Testis (tissue), 3 donors: ENCODE measurements around the gene SERPINB7. TPM values are rescaled to one million over a fixed set of nuclear protein-coding genes. Genes with fewer than 3 reads are reported as not detected.

Experiments
- DNase-seq: peaks from one replicate; pipeline ENCODE4 v3.0.0-alpha.2; 2019
- H3K27ac ChIP-seq, 2 donors: fragments of 200-600 bp; sonication (generic); one replicate each; pipeline ENCODE4 v1.5.1; 2019
- H3K27me3 ChIP-seq: fragments of 200-600 bp; sonication (generic); one replicate; pipeline ENCODE4 v1.5.1; 2019
- H3K36me3 ChIP-seq: fragments of 200-600 bp; sonication (generic); one replicate; pipeline ENCODE4 v1.5.1; 2017; ENCODE audit warnings: low read depth; ENCODE audit errors: missing control alignments
- H3K4me1 ChIP-seq: fragments of 200-600 bp; sonication (generic); one replicate; pipeline ENCODE4 v1.5.1; 2019
- H3K4me3 ChIP-seq, 2 donors: fragments of 200-600 bp; sonication (generic); one replicate each; pipeline ENCODE4 v1.5.1; 2017 to 2019
- H3K9me3 ChIP-seq: fragments of 200-600 bp; sonication (generic); one replicate; pipeline ENCODE4 v1.5.1; 2017
- CTCF ChIP-seq, 3 experiments: fragments of 450-650 bp in 2 of 3; fragments of 200-600 bp in 1 of 3; sonication (generic) in 1 of 3; IDR thresholded peaks; one replicate each; pipeline ENCODE4 v1.5.1; 2016 to 2019; ENCODE audit warnings: antibody characterized with exemption in 3 of 3, mild to moderate bottlenecking in 2 of 3, moderate library complexity in 1 of 3
- POLR2A ChIP-seq: fragments of 450-650 bp; IDR thresholded peaks from one replicate; pipeline ENCODE4 v1.6.1; 2017; ENCODE audit warnings: antibody characterized with exemption, mild to moderate bottlenecking, moderate library complexity
- WGBS, 2 donors: methylation state at CpG; one replicate each; pipeline ENCODE4 v1.1.5; 2018; 5-methylcytosine and 5-hydroxymethylcytosine counted together
- intact Hi-C: fragments of 100-400 bp; cut with DNase I; formaldehyde crosslinking; loops from one replicate; pipeline ENCODE4 v1.15.1; 2023; ENCODE audit warnings: low total_unique reads
- polyA plus RNA-seq: library from polyadenylated mRNA; stranded (reverse); fragments of 350-450 nt; fragmentation: Illumina TruSeq; extraction: RNeasy Lipid Tissue Mini Kit (QIAGEN cat#74804); gene quantifications from one replicate; pipeline ENCODE4 v1.2.3, GENCODE V29; 2014; ENCODE audit warnings: low read depth, low replicate concordance; ENCODE audit not compliant: insufficient read depth
- total RNA-seq, 2 donors: library from RNA; depleted of rRNA; stranded (reverse); fragments of >200 nt; gene quantifications; one replicate each; pipeline ENCODE4 v1.2.3, GENCODE V29; 2016

The SERPINB7 gene
- total and polyA plus RNA-seq, 3 donors from 2014 or later, result 0.16 to 0.25 TPM; not detected in 1

- WGBS, 2 donors, result 84 to 88% methylated on average over 3 of the region's 3 CpGs
- Histone ChIP-seq H3K9me3 (no peaks in the 10 kb centered on the region), H3K27ac (no peak overlapping the region), H3K27me3 (no peaks in the 10 kb centered on the region), H3K4me3 (no peak overlapping the region), H3K4me1 (no peaks in the 10 kb centered on the region), H3K36me3 (no peaks in the 10 kb centered on the region)
- intact Hi-C loops, result no loop called here
- TF ChIP-seq CTCF (IDR thresholded peaks at IDR 0.05) (no peak), POLR2A (no peak)
- no peak for DNase-seq
These were observed 11.2 kb upstream of the SERPINB7 start for GRCh38 chr18:63763831-63764600.

- H3K36me3 ChIP-seq, result no peaks in the 10 kb centered on the region
- no peak for DNase-seq
- 41 to 60% methylated on average over 2 of the region's 2 CpGs for WGBS, 2 donors
- H3K27me3 ChIP-seq, result no peaks in the 10 kb centered on the region
- intact Hi-C loops, result no loop called here
- H3K9me3 ChIP-seq, result no peaks in the 10 kb centered on the region
- H3K27ac ChIP-seq, result no peak overlapping the region
- no peaks in the 10 kb centered on the region for H3K4me1 ChIP-seq
- no peak overlapping the region for H3K4me3 ChIP-seq
- no peak for TF ChIP-seq CTCF (IDR thresholded peaks at IDR 0.05)
- TF ChIP-seq POLR2A, result no peak
These were observed 9.4 kb upstream of the SERPINB7 start for GRCh38 chr18:63765837-63766236.

- H3K27ac ChIP-seq, result no peak overlapping the region
- H3K9me3 ChIP-seq, result no peaks in the 10 kb centered on the region
- no peaks in the 10 kb centered on the region for H3K27me3 ChIP-seq
- intact Hi-C loops, result no loop called here
- H3K36me3 ChIP-seq, result no peaks in the 10 kb centered on the region
- H3K4me3 ChIP-seq, result no peak overlapping the region
- no peaks in the 10 kb centered on the region for H3K4me1 ChIP-seq
- DNase-seq, result no peak
- TF ChIP-seq POLR2A (no peak), CTCF (IDR thresholded peaks at IDR 0.05) (no peak)
- 79 to 91% methylated on average over 3 of the region's 3 CpGs for WGBS, 2 donors
These were observed 1.7 kb upstream of the SERPINB7 start for GRCh38 chr18:63773551-63773950.

- Histone ChIP-seq H3K36me3 (no peaks in the 10 kb centered on the region), H3K4me3 (no peak overlapping the region), H3K9me3 (no peaks in the 10 kb centered on the region), H3K27ac (no peak overlapping the region), H3K27me3 (no peaks in the 10 kb centered on the region), H3K4me1 (no peaks in the 10 kb centered on the region)
- no peak for TF ChIP-seq POLR2A
- no peak for TF ChIP-seq CTCF (IDR thresholded peaks at IDR 0.05)
- WGBS, 2 donors, result 25 to 64% methylated on average over 1 of the region's 1 CpG
- no peak for DNase-seq
- intact Hi-C loops, result no loop called here
These were observed 707 bp upstream of the SERPINB7 start for GRCh38 chr18:63774511-63774910.

- no peak for DNase-seq
- 30 to 46% methylated on average over 1 of the region's 1 CpG for WGBS, 2 donors
- Histone ChIP-seq H3K9me3 (no peaks in the 10 kb centered on the region), H3K36me3 (no peaks in the 10 kb centered on the region), H3K4me1 (no peaks in the 10 kb centered on the region), H3K27ac (no peak overlapping the region), H3K4me3 (no peak overlapping the region), H3K27me3 (no peaks in the 10 kb centered on the region)
- intact Hi-C loops, result no loop called here
- TF ChIP-seq POLR2A (no peak), CTCF (IDR thresholded peaks at IDR 0.05) (no peak)
These were observed 4.2 kb downstream of the SERPINB7 start for GRCh38 chr18:63779386-63779785.
